Central memory CD4-positive, alpha-beta T cell (primary cell): ENCODE data around the gene ZSCAN21.

Experiments
- DNase-seq: peaks from one replicate; pipeline ENCODE4 v3.0.0; 2022

The ZSCAN21 gene

GRCh38 chr7:100029596-100029995, 20.0 kb upstream of the ZSCAN21 start:
- no peak for DNase-seq

GRCh38 chr7:100033526-100033925, 16.0 kb upstream of the ZSCAN21 start:
- no peak for DNase-seq

- no peak for DNase-seq
Observed at GRCh38 chr7:100034871-100035510, 14.6 kb upstream of the ZSCAN21 start.

GRCh38 chr7:100035876-100036275, 13.7 kb upstream of the ZSCAN21 start:
- DNase-seq, result no peak

- no peak for DNase-seq
Observed at GRCh38 chr7:100038326-100038725, 11.2 kb upstream of the ZSCAN21 start.

GRCh38 chr7:100040575-100040974, 9.0 kb upstream of the ZSCAN21 start:
- DNase-seq, result no peak

GRCh38 chr7:100044718-100045117, 4.9 kb upstream of the ZSCAN21 start:
- no peak for DNase-seq

GRCh38 chr7:100048680-100049079, 894 bp upstream of the ZSCAN21 start:
- no peak for DNase-seq

GRCh38 chr7:100051611-100052010, 2.0 kb downstream of the ZSCAN21 start:
- DNase-seq, result no peak

- DNase-seq, result peak; percentile 21
Observed at GRCh38 chr7:100053215-100053614, 3.6 kb downstream of the ZSCAN21 start.

GRCh38 chr7:100057006-100057405, 7.4 kb downstream of the ZSCAN21 start:
- no peak for DNase-seq

- DNase-seq, result no peak
Observed at GRCh38 chr7:100059251-100059739, 9.7 kb downstream of the ZSCAN21 start.

GRCh38 chr7:100061518-100062193, 12.1 kb downstream of the ZSCAN21 start:
- no peak for DNase-seq

GRCh38 chr7:100063376-100063775, 13.8 kb downstream of the ZSCAN21 start:
- no peak for DNase-seq

GRCh38 chr7:100064162-100064561, 14.6 kb downstream of the ZSCAN21 start:
- no peak for DNase-seq

GRCh38 chr7:100065452-100066186, 16.0 kb downstream of the ZSCAN21 start:
- no peak for DNase-seq

GRCh38 chr7:100066953-100067352, 17.4 kb downstream of the ZSCAN21 start:
- no peak for DNase-seq

- DNase-seq, result no peak
Observed at GRCh38 chr7:100069991-100070390, 20.4 kb downstream of the ZSCAN21 start.

- DNase-seq, result no peak
Observed at GRCh38 chr7:100071018-100071723, 21.6 kb downstream of the ZSCAN21 start.

- no peak for DNase-seq
Observed at GRCh38 chr7:100072462-100072861, 22.9 kb downstream of the ZSCAN21 start.

- DNase-seq, result no peak
Observed at GRCh38 chr7:100074841-100075240, 25.3 kb downstream of the ZSCAN21 start.

- DNase-seq, result no peak
Observed at GRCh38 chr7:100075418-100075817, 25.8 kb downstream of the ZSCAN21 start.

- DNase-seq, result no peak
Observed at GRCh38 chr7:100077205-100077604, 27.6 kb downstream of the ZSCAN21 start.
